HG03378 (cell line): ENCODE measurements around the gene ZBTB42.
"Not testable (repeated sequence)": the region's sequence is repeated elsewhere in the genome, so short reads cannot be mapped to it uniquely, and the experiment has no call there.

Experiments used
- ATAC-seq: cut with Tn5 transposase; IDR thresholded peaks from one replicate; pipeline ENCODE4 v1.9.1; 2021; ENCODE audit warnings: mild to moderate bottlenecking, moderate library complexity; ENCODE audit not compliant: unreplicated experiment

The ZBTB42 gene

DNA sequence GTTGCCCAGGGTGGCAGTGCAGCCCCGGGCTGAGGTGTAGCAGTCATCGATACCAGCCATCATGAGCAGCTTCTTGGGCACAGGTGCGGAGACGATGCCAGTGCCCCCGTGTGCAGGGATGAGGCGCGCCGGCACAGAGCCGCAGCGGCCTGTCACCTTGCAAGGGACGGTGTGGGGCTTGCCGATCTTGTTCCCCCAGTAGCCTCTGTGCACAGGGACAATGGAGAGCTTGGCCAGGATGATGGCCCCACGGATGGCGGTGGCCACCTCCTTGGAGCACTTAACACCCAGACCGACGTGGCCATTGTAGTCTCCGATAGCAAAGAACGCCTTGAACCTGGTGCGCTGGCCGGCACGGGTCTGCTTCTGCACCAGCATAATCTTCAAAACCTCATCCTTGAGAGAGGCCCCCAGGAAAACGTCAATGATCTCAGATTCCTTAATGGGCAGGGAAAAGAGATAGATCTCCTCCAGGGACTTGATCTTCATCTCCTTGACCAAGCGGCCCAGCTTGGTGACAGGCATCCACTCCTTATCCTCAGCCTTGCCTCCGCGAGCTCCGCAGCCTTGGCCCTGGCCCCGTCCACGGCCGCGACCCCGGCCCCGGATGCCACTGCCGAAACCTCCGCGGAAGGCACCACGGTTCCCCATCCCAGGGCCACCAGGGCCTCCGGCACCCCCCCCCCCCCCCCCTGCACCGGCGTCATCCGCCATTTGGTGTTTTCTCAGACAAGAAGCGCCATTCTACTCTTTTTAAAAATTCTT lies 35.5 kb downstream of the ZBTB42 start:
- ATAC-seq: not testable (repeated sequence)

DNA sequence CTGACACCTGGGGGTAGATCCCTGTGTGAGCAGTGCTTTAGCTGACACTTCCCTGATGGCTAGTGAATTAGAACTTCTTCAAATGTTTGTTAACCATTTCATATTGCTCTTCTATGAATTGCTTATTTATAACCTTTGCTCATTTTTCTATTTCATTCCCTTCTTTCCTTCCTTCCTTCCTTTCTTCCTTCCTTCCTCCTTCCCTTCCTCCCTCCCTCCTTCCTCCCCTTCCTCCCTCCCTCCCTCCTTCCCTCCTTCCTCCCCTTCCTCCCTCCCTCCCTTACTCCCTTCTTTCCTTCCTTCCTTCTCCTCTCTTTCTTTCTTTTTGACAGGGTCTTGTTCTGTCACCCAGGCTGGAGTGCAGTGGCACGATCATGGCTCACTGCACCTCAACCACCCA lies 40.8 kb downstream of the ZBTB42 start:
- ATAC-seq: no peak

DNA sequence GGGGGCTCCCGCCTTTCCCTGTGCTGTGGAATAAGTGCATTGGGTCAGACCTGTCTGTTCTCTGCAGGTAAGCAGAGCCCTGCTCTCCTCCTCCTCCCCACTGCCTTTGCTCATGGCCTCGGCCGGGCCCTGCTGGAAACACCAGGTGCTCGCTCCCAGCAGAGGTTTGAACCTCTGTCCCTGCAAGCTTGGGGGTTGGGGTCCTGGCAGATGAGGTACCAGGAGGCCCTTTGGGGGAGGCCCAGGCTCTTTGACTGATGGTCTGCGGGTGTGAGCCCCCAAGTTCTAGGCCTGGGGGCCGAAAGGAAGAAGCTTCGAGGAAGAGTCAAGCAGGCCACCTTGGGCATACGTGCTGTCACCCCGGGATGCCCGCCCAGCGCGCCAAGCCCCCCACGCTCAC lies 42.1 kb downstream of the ZBTB42 start:
- ATAC-seq: no peak

DNA sequence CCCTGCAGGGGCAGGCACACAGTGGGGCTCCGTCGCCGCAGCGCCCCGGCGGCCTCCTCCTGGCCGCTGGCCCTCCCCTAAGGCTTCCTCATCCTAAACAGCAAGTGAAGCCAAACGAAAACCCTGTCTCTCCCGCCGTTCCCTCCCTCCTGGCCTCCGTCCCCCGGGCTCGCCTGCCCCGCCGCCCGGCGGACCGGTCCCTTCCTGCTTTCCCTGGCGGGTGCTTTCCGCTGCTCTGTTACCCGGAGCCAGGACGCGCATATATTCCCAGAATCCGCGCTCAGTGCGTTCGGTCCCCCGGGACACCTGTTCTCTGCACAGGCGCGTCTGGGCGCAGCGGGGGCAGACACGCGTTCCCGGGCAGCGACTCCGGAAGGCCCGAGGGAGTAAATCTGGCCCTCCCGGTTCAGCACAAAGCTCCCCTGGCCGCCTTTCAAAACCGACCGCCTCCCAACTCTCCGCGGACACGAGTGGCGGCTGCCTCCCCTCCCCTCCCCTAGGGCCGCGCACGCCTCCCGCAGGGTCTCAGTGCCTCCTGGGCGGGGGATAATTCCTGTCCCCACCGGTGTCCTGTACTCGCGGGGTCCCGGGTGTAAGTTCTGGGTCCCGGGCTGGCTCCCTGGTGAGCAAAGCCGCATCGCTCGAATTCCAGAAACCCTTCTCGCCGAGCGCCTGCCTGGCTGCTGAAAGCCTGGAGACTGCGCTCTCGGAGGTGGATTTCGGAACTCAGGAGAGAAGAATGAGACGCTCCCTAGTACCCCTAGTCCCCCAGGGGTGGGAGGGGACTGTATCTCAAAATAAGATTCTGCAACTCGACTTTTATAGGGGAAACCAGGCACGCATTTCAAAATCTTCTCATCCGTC lies 42.8 kb downstream of the ZBTB42 start:
- no peak for ATAC-seq

DNA sequence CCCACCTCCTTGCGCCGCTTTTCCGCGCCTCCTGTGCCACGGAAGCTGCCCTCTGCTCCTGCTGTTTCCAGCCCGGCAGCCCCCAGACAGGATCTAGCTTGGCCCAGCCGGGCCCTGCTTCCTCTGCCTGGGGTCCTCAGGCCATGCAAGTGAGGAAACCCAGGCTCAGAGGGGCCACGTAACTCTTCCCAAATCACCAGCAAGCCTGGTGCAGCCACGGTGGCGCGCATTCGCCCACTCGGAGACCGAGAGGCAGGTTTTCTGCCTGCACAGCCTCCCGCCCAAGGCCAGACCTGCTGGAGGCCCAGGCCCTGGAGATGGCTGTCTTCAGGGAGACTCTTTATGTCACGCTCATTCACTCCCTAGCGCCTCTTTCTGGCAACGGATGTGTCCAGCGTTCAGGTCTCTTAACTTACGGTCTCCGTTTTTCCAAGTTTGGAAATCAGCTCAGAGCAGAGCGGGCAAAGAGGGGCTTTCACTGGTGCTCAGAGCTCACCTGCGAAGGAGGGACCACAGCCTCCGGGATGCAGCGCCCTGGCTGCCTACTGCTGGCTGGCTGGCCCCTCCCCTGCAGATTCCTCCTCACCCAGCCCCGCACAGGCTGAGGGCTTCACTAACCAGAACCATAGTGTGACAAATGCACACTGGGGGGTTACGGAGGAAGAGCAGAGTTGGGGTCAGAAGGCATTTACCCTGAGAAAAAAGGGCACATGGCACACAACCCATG lies 43.6 kb downstream of the ZBTB42 start:
- ATAC-seq: no peak

DNA sequence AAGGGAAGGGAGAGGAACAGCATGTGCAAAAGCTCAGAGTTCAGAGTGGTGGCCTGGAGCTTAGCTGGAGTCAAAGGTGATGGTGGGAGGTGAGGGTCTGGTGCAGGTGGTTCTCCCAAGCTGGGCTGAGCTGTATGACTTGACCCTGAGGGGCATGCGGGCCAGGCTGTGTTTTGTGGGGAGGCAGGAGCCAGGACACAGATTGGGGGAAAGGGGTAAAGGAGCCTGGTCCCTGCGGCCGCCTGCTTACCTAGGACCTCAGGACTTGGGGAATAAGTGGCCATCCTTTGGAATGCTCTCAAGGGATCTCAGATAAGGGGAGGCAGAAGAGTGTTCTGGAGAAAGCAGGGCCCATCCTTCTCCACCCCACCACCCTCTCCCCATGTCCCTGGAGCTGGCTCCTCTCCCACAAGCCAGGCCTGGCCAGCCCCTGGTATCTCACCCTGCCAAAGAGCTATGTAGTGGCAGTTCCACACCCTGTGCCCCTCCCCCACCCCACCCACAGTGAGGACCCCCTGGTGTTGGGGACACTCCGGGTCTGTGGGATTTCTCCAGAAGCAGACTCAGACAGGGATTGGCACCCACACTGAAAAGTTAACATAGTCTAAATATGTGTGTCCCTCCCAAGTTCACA lies 44.2 kb downstream of the ZBTB42 start:
- ATAC-seq: no peak

DNA sequence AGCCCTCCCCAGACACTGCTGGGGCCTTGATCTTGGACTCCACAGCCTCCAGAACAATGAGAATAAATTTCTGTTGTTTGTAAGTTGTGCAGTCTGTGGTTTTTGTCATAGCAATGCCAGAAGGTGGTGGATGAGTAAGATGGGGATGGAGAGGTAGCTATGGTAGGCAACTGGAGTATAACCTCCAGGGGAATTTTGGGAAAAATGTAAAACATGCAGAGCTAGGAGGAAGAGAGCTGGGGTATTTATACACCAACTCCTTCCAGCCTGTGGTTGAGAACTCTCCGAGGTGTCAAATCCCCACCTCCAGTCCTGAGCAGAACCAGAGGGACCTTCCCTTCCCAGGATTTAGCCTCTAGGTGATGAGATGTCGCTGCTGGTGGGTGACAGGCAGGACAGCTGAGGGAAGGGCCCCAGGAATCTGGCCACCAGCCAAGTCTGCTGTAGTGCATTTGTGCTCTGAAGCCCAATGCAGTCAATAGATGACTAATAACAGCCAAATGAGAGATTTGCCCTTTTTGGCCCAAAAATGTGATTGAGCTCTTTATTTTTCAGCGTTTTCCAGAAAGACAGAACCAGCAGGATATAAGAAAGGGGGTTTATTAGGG lies 45.0 kb downstream of the ZBTB42 start:
- ATAC-seq: no peak

DNA sequence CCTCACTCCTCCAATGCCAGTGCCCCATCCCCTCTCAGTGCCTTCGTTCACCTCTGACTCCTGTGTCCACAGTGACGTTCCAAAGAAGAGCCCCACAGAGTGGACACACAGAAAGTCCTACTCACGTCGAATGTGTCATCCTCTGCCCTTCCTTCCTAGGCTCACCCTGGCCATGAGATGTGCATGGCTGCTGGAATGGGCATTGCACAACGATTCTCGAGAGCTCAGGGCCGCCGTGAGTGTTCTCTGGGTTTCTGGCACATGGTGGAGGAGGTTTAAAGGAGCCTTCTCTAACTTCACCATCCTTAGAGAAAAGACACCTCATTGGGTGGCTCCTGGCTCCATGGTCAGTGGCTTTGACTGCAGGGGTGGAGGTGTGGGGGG lies 51.4 kb downstream of the ZBTB42 start:
- ATAC-seq: no peak
